OCI-LY7 (cell line): ENCODE measurements around the gene CPPED1.

Experiments
- CTCF ChIP-seq: fragments of 200-600 bp; sonication (generic); conservative IDR thresholded peaks from 2 replicates; pipeline ENCODE4 v1.5.1; 2014; ENCODE audit warnings: mild to moderate bottlenecking, antibody characterized with exemption, low read length, moderate library complexity, mixed read lengths
- EZH2phosphoT487 ChIP-seq: fragments of 200-600 bp; sonication (generic); IDR thresholded peaks from 2 replicates; pipeline ENCODE4 v1.6.1; 2018; ENCODE audit warnings: low read depth, borderline replicate concordance, mild to moderate bottlenecking, mixed run types, antibody characterized with exemption, low read length, moderate library complexity, mixed read lengths

- TF ChIP-seq CTCF, result no peak
- no peak for TF ChIP-seq EZH2phosphoT487
These were observed 150.8 kb downstream of the CPPED1 start for GRCh38 chr16:12652924-12653323.
